OCI-LY1 (cell line): ENCODE data around the gene ICAM1.

ENCODE experiments used
- CTCF ChIP-seq: fragments of 200-600 bp; sonication (generic), shearing (Covaris generic); IDR thresholded peaks from 2 replicates; pipeline ENCODE4 v1.5.1; 2017; ENCODE audit warnings: mild to moderate bottlenecking, antibody characterized with exemption, low read length, moderate library complexity, mixed read lengths
- EZH2 ChIP-seq: fragments of 200-600 bp; sonication (generic), shearing (Covaris generic); IDR thresholded peaks from 2 replicates; pipeline ENCODE4 v1.8.0; 2017; ENCODE audit warnings: borderline replicate concordance, mixed run types, mild to moderate bottlenecking, antibody characterized with exemption, low read length, moderate library complexity, mixed read lengths

GRCh38 chr19:10246511-10246910 is 24.4 kb upstream of the ICAM1 start:
- TF ChIP-seq EZH2, result no peak
- TF ChIP-seq CTCF, result no peak
